HepG2 (cell line): ENCODE measurements around the gene PALMD. TPM values are rescaled to one million over a fixed set of nuclear protein-coding genes. Genes with fewer than 3 reads are reported as not detected.

Experiments used
- ATAC-seq: fragments of 200-7000 bp; cut with Tn5 transposase; 3 replicates; pipeline ENCODE4 v1.9.1; 2020; ENCODE audit warnings: mild to moderate bottlenecking, moderate library complexity
- BruUV-seq: library from RNA; stranded (reverse); fragments of 400-500 nt; replicated peaks from 2 replicates; lab custom pipeline; 2021; lab: Mats Ljungman, UMichigan
- CTCF ChIA-PET: fragments of 300-600 bp; formaldehyde crosslinking; extraction: SDS; loops from one replicate; lab custom pipeline; 2021; ENCODE audit warnings: low total read pairs, inconsistent platforms, low intra/inter-chr PET ratio; lab: Yijun Ruan, JAX
- POLR2A ChIA-PET: fragments of 350-600 bp; sonication (Branson Sonifier 250); formaldehyde crosslinking; loops from one replicate; lab custom pipeline; 2020; ENCODE audit warnings: antibody characterized with exemption, inconsistent platforms; lab: Yijun Ruan, JAX
- DNase-seq: peaks from one replicate; pipeline ENCODE4 v3.0.0-alpha.2; 2015; ENCODE audit warnings: low spot score
- FAIRE-seq: peaks from 3 replicates; lab custom pipeline; 2011; peaks lifted over from hg19 to GRCh38; lab: Jason Lieb, UNC
- H2AFZ ChIP-seq: one replicate; pipeline ENCODE4 v1.6.1; 2011; ENCODE audit warnings: low read length, inconsistent platforms
- H3K27ac ChIP-seq: fragments of 300-600 bp; 3 replicates; pipeline ENCODE4 v1.8.0; 2011; ENCODE audit warnings: mixed run types, mild to moderate bottlenecking, mixed read lengths, low read length, inconsistent platforms; ENCODE audit not compliant: insufficient read depth; ENCODE audit errors: extremely low read length
- H3K27me3 ChIP-seq, 2 experiments: fragments of 200-600 bp in 1 of 2; 2 replicates in 1 of 2; 3 replicates in 1 of 2; pipeline versions ENCODE4 v1.6.0 to v1.8.0; 2011; ENCODE audit warnings: low read length in 2 of 2, mild to moderate bottlenecking in 2 of 2, moderate library complexity in 2 of 2, inconsistent platforms in 1 of 2; ENCODE audit not compliant: insufficient read depth in 2 of 2, control insufficient read depth in 1 of 2
- H3K36me3 ChIP-seq, 2 experiments: fragments of 200-600 bp in 1 of 2; replicated peaks in 1 of 2; 2 replicates in 1 of 2; 3 replicates in 1 of 2; pipeline versions ENCODE4 v1.5.1 to v1.8.0; 2011; ENCODE audit warnings: low read length in 2 of 2, inconsistent platforms in 1 of 2; ENCODE audit not compliant: insufficient read depth in 2 of 2, control insufficient read depth in 1 of 2
- H3K4me1 ChIP-seq: 2 replicates; pipeline ENCODE4 v1.5.1; 2012; ENCODE audit warnings: low read length, inconsistent platforms; ENCODE audit not compliant: insufficient read depth
- H3K4me2 ChIP-seq: 2 replicates; pipeline ENCODE4 v1.6.0; 2011; ENCODE audit warnings: low read depth, low read length, inconsistent platforms
- H3K4me3 ChIP-seq, 3 experiments: fragments of 200-600 bp in 1 of 3; sonication (generic), shearing (Covaris generic) in 1 of 3; replicated peaks in 1 of 3; 2 replicates each; pipeline ENCODE4 v1.5.1; 2011 to 2016; ENCODE audit warnings: low read length in 3 of 3, inconsistent platforms in 2 of 3, low read depth in 2 of 3, mild to moderate bottlenecking in 2 of 3, control low read depth in 1 of 3, mixed read lengths in 1 of 3; ENCODE audit not compliant: insufficient read depth in 1 of 3
- H3K79me2 ChIP-seq: one replicate; pipeline ENCODE4 v1.6.1; 2011; ENCODE audit warnings: low read length, inconsistent platforms; ENCODE audit not compliant: insufficient read depth
- H3K9ac ChIP-seq: 2 replicates; pipeline ENCODE4 v1.6.0; 2011; ENCODE audit warnings: mild to moderate bottlenecking, low read depth, low read length, inconsistent platforms; ENCODE audit not compliant: insufficient read depth
- H3K9me3 ChIP-seq: 2 replicates; pipeline ENCODE4 v1.5.1; 2012; ENCODE audit warnings: mild to moderate bottlenecking, low read length
- H4K20me1 ChIP-seq: 2 replicates; pipeline ENCODE4 v1.6.0; 2011; ENCODE audit warnings: inconsistent platforms, mild to moderate bottlenecking, low read length, moderate library complexity; ENCODE audit not compliant: insufficient read depth
- HNF4A ChIP-seq: sonication (generic); formaldehyde crosslinking; IDR thresholded peaks from 2 replicates; pipeline ENCODE4 v1.4.0; 2020; ENCODE audit warnings: missing genetic modification reagents
- HNF4G ChIP-seq, 2 experiments: sonication (generic) in 1 of 2; formaldehyde crosslinking in 1 of 2; IDR thresholded peaks; 2 replicates each; pipeline versions ENCODE4 v1.4.0 to v1.6.1; 2011 to 2020; ENCODE audit warnings: borderline replicate concordance in 2 of 2, low read depth in 2 of 2, mild to moderate bottlenecking in 2 of 2, low read length in 1 of 2, missing genetic modification reagents in 1 of 2, moderate library complexity in 1 of 2
- HNRNPL ChIP-seq: fragments of 200-400 bp; formaldehyde crosslinking; IDR thresholded peaks from 2 replicates; pipeline ENCODE4 v1.6.1; 2017; ENCODE audit warnings: mild to moderate bottlenecking, low read depth, low read length
- PAXIP1 ChIP-seq: sonication (generic); formaldehyde crosslinking; conservative IDR thresholded peaks from 2 replicates; pipeline ENCODE4 v1.4.0; 2020; ENCODE audit warnings: mild to moderate bottlenecking, missing genetic modification reagents, moderate library complexity
- ZNF546 ChIP-seq: sonication (generic); formaldehyde crosslinking; conservative IDR thresholded peaks from 2 replicates; pipeline ENCODE4 v1.8.1; 2023; ENCODE audit warnings: mild to moderate bottlenecking, missing genetic modification reagents
- WGBS: methylation state at CpG from one replicate; pipeline ENCODE4 v1.1.6; 2017; ENCODE audit warnings: low lambda C conversion rate; 5-methylcytosine and 5-hydroxymethylcytosine counted together
- in situ Hi-C: cut with HindIII; loops from 2 replicates; pipeline ENCODE4 v1.10.0; 2017; ENCODE audit warnings: low pct_unique_long_range_greater_than_20kb; ENCODE audit not compliant: extremely low pct_ligation_motif_present
- intact Hi-C: fragments of 100-400 bp; cut with micrococcal nuclease; formaldehyde crosslinking; loops from one replicate; pipeline ENCODE4 v1.10.0; 2022; ENCODE audit not compliant: unreplicated experiment
- polyA plus RNA-seq, 8 experiments: library from polyadenylated mRNA; depleted of rRNA in 3 of 8; stranded (reverse) in 7 of 8; unstranded in 1 of 8; fragments of >200 nt; fragmentation: Illumina TruSeq in 4 of 8; extraction: Trizol in 4 of 8; gene quantifications; 2 replicates each; pipeline versions ENCODE4 v1.2.1 to v1.2.3, GENCODE V29; 2011 to 2016; ENCODE audit warnings: low read depth in 4 of 8, missing spikeins in 1 of 8, mixed read lengths in 1 of 8; ENCODE audit not compliant: insufficient read depth in 1 of 8
- total RNA-seq, 5 experiments: library from RNA; depleted of rRNA; stranded (reverse); fragments of >200 nt; fragmentation: Illumina TruSeq; extraction: Trizol; gene quantifications; 2 replicates each; pipeline ENCODE4 v1.2.3, GENCODE V29; 2016; ENCODE audit warnings: low read depth in 1 of 5

The PALMD gene
- total and polyA plus RNA-seq, 2 of the 13 experiments (the other 11 are each of a cell fraction or from before 2014, with no cell fraction given) = 5.5 to 31.1 TPM

DNA sequence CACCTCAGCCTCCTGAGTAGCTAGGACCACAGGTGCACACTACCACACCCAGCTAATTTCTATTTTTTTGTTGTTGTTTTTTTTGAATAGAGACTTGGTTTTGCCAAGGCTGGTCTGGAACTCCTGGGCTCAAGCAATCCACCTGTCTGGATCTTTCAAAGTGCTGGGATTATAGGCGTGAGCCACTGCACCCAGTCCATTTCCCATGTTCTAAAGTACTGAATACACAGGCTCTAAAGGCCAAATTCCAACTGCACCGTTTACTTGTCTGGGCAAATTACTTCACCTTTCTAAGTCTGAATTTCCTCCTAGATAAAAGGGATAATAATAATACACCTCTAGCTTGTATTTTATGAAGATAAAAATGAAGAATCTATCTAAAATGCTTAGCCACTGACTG lies 80.9 kb downstream of the PALMD start:
- POLR2A ChIA-PET = no interaction called here
- in situ Hi-C loops = no loop called here

More for the DNA sequence above, 80.9 kb downstream of the PALMD start:
- CTCF ChIA-PET = no interaction called here
- no peaks in the 10 kb centered on the region for H3K9me3 ChIP-seq
- intact Hi-C loops = no loop called here
- TF ChIP-seq ZNF546 (CRISPR knock-in tag) = no peak
- TF ChIP-seq HNF4A (CRISPR knock-in tag) = peak; percentile 65
- 0 out of 2 replicates have a peak, but pooled peaks have one; percentile 23 for TF ChIP-seq HNF4G (IDR thresholded peaks at IDR 0.05; ENCODE audit: borderline replicate concordance, low read depth, low read length)
- no peak for TF ChIP-seq HNF4G (CRISPR knock-in tag; IDR thresholded peaks at IDR 0.05; ENCODE audit: borderline replicate concordance, low read depth)
- TF ChIP-seq PAXIP1 (CRISPR knock-in tag) = peak; percentile 36; the same call in 1 of the 2 replicates
- TF ChIP-seq HNRNPL = no peak
- H3K9ac ChIP-seq = no peak overlapping the region
- no peak for FAIRE-seq
- H3K4me2 ChIP-seq = no peak overlapping the region
- no TSS peak for BruUV-seq
- H4K20me1 ChIP-seq = no peaks in the 10 kb centered on the region
- 38% methylated on average over 2 of the region's 2 CpGs for WGBS
- no peak overlapping the region for H3K27ac ChIP-seq
- no peak overlapping the region for H3K4me3 ChIP-seq
- H3K79me2 ChIP-seq = no peaks in the 10 kb centered on the region
- ATAC-seq = peak; percentile 73
- DNase-seq = peak; percentile 27
- H3K36me3 ChIP-seq = peaks cover 4 to 16% of the 10 kb centered on the region in 2 experiments; a peak in 3 of 5 replicates
- H3K27me3 ChIP-seq = no peaks in the 10 kb centered on the region
- H3K4me1 ChIP-seq = peaks cover 15% of the 10 kb centered on the region
- no peak overlapping the region for H2AFZ ChIP-seq
